Coronary artery (tissue), 2 donors: ENCODE results near the gene KCNIP3.

Experiments
- DNase-seq: peaks from one replicate; pipeline ENCODE4 v3.0.0-alpha.2; 2017; ENCODE audit warnings: low spot score
- H3K27ac ChIP-seq, 2 donors: fragments of 200-600 bp; sonication (generic); one replicate each; pipeline ENCODE4 v1.5.1; 2016 to 2019
- H3K4me3 ChIP-seq: fragments of 200-600 bp; sonication (generic); 2 replicates; pipeline ENCODE4 v1.5.1; 2016; ENCODE audit warnings: mild to moderate bottlenecking, moderate library complexity
- TF ChIP-seq, protein P1 (sequence below): fragments of 200-600 bp; sonication (generic); IDR thresholded peaks from one replicate; pipeline ENCODE4 v1.5.1; 2019; ENCODE audit warnings: antibody characterized with exemption

Gene KCNIP3

DNA sequence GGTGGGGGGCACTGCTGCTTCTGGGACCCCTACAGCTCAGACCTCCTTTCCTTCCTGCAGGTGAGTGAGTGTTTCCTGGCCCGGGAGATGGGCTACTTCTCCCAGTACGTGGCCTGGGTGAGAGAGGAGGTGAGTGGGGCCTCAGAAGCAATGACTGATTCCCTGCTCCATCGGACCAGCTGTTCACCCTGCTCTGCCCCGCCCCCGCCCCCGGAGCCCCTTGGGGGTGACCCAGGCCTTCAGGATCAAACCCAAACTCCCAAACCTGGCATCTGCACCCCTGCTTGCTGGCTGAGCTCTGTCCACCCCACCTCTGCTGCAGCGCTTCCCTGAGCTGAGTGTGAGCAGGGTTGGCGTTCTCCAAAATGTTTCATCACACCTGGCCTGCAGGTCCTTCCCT lies 9.8 kb upstream of the KCNIP3 start:
- TF ChIP-seq, protein P1, sequence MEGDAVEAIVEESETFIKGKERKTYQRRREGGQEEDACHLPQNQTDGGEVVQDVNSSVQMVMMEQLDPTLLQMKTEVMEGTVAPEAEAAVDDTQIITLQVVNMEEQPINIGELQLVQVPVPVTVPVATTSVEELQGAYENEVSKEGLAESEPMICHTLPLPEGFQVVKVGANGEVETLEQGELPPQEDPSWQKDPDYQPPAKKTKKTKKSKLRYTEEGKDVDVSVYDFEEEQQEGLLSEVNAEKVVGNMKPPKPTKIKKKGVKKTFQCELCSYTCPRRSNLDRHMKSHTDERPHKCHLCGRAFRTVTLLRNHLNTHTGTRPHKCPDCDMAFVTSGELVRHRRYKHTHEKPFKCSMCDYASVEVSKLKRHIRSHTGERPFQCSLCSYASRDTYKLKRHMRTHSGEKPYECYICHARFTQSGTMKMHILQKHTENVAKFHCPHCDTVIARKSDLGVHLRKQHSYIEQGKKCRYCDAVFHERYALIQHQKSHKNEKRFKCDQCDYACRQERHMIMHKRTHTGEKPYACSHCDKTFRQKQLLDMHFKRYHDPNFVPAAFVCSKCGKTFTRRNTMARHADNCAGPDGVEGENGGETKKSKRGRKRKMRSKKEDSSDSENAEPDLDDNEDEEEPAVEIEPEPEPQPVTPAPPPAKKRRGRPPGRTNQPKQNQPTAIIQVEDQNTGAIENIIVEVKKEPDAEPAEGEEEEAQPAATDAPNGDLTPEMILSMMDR = no peak
- Histone ChIP-seq H3K27ac (no peak overlapping the region), H3K4me3 (no peak overlapping the region)
- no peak for DNase-seq

DNA sequence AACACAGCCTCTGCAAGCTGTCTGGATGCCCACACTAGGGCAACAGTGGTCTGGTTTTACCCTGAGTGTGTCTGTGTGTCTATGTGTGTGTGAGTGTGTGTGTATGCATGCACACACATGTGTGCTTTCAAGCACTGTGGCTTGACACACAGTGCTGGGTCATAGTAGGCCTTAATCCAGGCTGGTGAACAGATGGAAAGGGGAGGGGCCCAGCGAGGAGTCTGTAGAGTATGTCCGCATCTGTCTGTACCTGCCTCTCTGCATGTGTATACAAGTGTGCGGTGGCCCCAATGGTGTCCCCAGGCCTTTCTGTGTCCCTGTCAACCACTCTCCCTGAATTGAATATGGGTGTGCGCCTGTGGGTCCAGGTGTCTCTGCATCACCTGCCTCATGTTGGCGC lies 9.3 kb upstream of the KCNIP3 start:
- TF ChIP-seq, protein P1 = no peak
- H3K27ac ChIP-seq = no peak overlapping the region
- H3K4me3 ChIP-seq = no peak overlapping the region
- DNase-seq = no peak

DNA sequence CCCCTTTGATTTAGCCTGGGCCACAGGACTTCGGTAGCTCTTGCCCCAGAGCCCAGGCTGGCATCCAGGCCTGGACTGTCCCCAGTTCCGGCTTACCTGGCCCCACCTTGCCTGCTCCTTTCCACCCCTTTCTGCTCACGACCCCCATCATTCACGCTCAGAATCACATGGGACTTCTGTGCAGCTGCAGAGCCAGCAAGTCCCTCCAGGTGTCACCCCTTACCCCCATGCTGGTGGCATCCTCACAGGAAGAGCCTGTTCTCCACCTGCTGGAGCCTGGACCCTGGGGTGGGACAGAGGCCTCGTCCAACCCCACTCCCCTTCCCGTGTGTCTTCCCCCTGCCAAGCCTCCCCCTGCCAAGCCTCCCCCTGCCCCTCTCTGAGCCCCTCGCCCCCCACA lies 7.9 kb upstream of the KCNIP3 start:
- DNase-seq = no peak
- no peak overlapping the region for H3K4me3 ChIP-seq
- TF ChIP-seq, protein P1 = no peak
- H3K27ac ChIP-seq = no peak overlapping the region

DNA sequence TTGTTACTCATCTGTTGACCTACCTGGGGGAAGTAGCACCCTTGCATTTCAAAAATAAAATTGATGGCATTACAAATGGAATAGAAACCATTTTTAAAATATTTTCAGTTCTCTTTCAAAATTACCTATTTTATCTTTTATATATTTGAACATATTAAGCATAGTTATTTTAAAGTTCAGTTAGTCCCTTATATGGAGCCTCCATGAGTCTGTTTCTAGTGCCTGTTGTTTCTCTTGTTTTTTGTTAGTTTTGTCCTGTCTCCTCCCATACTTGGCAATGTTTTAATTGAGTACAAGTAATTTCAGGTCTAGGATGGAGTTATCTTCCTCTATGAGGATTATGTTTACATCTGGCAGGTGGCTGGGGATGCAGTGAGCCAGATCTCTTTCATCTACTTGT lies 5.9 kb upstream of the KCNIP3 start:
- DNase-seq = no peak
- no peak overlapping the region for H3K4me3 ChIP-seq
- TF ChIP-seq, protein P1 = no peak
- H3K27ac ChIP-seq = no peak overlapping the region

DNA sequence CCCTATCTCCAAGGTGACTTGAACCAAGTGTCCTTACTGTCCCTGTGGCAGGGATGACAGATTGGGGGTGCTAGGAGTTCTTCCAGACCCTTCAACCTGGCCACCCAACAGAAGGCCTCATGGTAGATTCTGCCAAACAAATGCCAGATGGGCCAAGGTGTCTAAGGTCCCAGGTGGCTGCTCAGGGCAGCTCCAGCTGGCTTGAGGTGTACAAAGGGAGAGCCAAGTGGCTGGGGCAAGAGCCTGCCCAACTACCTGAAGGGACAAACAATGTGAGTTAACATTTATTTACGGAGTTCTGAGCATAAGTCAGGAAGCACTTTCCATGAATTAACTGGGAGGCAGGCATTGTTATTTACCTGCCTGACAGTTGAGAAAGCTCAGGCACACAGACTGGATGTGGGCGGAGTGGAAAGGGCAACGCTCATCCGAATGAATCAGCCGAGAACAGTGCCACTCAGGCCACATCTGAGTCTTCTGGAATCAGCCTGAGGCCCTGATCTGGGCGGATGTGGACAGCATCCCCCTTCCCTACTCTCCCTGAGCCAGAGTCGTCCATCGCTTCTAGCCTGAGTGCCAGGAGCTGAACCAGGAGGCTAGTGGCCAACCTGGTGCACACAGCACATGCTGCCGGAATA lies 4.4 kb upstream of the KCNIP3 start:
- DNase-seq = no peak
- no peak overlapping the region for H3K27ac ChIP-seq
- TF ChIP-seq, protein P1 = no peak
- no peak overlapping the region for H3K4me3 ChIP-seq

DNA sequence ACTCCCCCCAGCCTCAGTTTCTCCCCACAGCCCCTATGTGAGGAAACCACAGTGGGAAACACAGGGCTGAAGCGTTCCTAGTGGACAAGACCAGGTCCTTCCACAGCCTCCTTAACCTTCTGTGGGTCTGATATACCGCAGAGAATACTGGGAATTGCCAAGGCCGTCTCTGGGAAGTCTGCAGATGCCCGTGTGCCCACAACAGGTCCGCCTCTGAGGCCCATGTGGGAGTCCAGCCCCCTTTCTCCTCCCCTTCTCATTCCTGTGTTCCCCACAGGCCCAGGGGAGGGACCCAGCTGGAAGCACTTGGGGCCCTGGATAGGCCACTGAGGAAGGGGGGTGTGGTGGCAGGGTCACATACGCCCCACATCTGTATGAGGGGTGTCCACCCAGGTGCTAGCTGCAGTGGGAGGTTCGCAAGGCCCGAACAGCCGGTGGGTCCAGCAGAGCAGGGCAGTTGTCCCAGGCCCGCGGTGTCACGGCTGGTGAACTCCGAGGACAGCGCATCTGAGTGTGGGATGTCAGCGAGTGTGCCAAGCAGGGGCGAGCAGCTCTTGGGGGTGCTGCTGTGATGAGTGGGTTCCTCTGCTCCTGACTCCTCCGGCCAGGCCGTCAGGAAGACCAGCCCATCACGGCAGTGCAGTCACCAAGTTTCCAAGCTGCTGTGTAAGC lies 2.4 kb upstream of the KCNIP3 start:
- TF ChIP-seq, protein P1 = no peak
- no peak overlapping the region for H3K4me3 ChIP-seq
- DNase-seq = no peak
- H3K27ac ChIP-seq = no peak overlapping the region

DNA sequence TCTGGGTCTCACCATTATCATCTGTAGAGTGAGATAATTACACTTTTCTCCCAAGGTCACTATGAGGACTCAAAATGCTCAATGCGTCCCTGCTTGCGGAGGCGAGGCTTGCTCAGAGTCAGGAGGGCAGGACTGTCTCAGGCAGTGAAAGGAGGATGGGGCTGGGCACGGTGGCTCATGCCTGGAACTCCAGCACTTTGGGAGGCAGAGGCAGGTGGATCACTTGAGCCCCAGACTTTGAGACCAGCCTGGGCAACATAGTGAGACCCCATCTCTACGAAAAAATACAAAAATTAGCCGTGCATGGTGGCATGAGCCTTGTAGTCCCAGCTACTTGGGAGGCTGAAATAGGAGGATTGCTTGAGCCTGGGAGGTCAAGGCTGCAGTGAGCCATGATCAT lies 1.8 kb upstream of the KCNIP3 start:
- TF ChIP-seq, protein P1 = no peak
- Histone ChIP-seq H3K4me3 (no peak overlapping the region), H3K27ac (no peak overlapping the region)
- DNase-seq = no peak
